Natural killer cell (primary cell): ENCODE data around the gene FIBCD1. TPM values are rescaled to one million over a fixed set of nuclear protein-coding genes. Genes with fewer than 3 reads are reported as not detected.

Experiments
- ATAC-seq, 3 donors: fragments of 150-1000 bp in 2 of 3; fragments of 200-7000 bp in 1 of 3; cut with Tn5 transposase; 1 replicate in 1 of 3; 2 replicates in 2 of 3; pipeline ENCODE4 v1.10.0; 2021; ENCODE audit warnings: mild to moderate bottlenecking in 2 of 3, moderate library complexity in 2 of 3
- DNase-seq, 2 donors: peaks; one replicate each; pipeline versions ENCODE4 v3.0.0 to v3.0.0-alpha.2; 2013 to 2021; ENCODE audit warnings: mixed read lengths in 1 of 2
- H3K27ac ChIP-seq: one replicate; pipeline ENCODE4 v1.5.1; 2013; ENCODE audit warnings: mild to moderate bottlenecking, low read length
- H3K27me3 ChIP-seq: one replicate; pipeline ENCODE4 v1.6.1; 2013; ENCODE audit warnings: low read length; ENCODE audit not compliant: control insufficient read depth, insufficient read depth
- H3K36me3 ChIP-seq: one replicate; pipeline ENCODE4 v1.6.1; 2013; ENCODE audit warnings: low read length; ENCODE audit not compliant: control insufficient read depth, insufficient read depth
- H3K4me1 ChIP-seq: one replicate; pipeline ENCODE4 v1.6.1; 2013; ENCODE audit warnings: low read length; ENCODE audit not compliant: control insufficient read depth, insufficient read depth
- H3K4me3 ChIP-seq: one replicate; pipeline ENCODE4 v1.5.1; 2013; ENCODE audit warnings: low read length
- H3K9me3 ChIP-seq: one replicate; pipeline ENCODE4 v1.6.1; 2013; ENCODE audit warnings: low read length; ENCODE audit not compliant: control insufficient read depth, insufficient read depth
- H3K27ac Mint-ChIP-seq, 2 donors: one replicate each; pipeline ENCODE4 v1.8.0; 2022; ENCODE audit warnings: mild to moderate bottlenecking in 2 of 2, mixed read lengths in 2 of 2, moderate library complexity in 1 of 2
- H3K27me3 Mint-ChIP-seq, 2 donors: one replicate each; pipeline ENCODE4 v1.8.0; 2022; ENCODE audit warnings: low read depth in 2 of 2, mixed read lengths in 2 of 2
- H3K36me3 Mint-ChIP-seq: one replicate; pipeline ENCODE4 v1.8.0; 2022; ENCODE audit warnings: mixed read lengths
- H3K4me1 Mint-ChIP-seq, 2 donors: one replicate each; pipeline ENCODE4 v1.8.0; 2022; ENCODE audit warnings: mixed read lengths in 2 of 2
- H3K4me3 Mint-ChIP-seq: one replicate; pipeline ENCODE4 v1.8.0; 2022; ENCODE audit warnings: mild to moderate bottlenecking, moderate library complexity, mixed read lengths
- H3K9me3 Mint-ChIP-seq, 2 donors: one replicate each; pipeline ENCODE4 v1.8.0; 2022; ENCODE audit warnings: mixed read lengths in 2 of 2
- WGBS: methylation state at CpG from one replicate; pipeline ENCODE4 v1.1.7; 2013; ENCODE audit warnings: missing lambda C conversion rate; ENCODE audit not compliant: insufficient coverage; 5-methylcytosine and 5-hydroxymethylcytosine counted together
- intact Hi-C: fragments of 100-400 bp; cut with micrococcal nuclease; formaldehyde crosslinking; loops from one replicate; pipeline ENCODE4 v1.14.2; 2022
- total RNA-seq, 4 donors: library from RNA; stranded (reverse); fragments of 120-200 nt in 1 of 4; gene quantifications; one replicate each; pipeline versions ENCODE4 v1.2.3 to v1.2.4, GENCODE V29; 2013 to 2022
- TF ChIP-seq, protein P1 (sequence below): fragments of 200-600 bp; IDR thresholded peaks from one replicate; pipeline ENCODE4 v1.8.0; 2022; ENCODE audit warnings: antibody characterized with exemption

FIBCD1 gene
- total RNA-seq, 3 donors from 2014 or later (not counting 1 experiment from before 2014, with no cell fraction given) = not detected

DNA sequence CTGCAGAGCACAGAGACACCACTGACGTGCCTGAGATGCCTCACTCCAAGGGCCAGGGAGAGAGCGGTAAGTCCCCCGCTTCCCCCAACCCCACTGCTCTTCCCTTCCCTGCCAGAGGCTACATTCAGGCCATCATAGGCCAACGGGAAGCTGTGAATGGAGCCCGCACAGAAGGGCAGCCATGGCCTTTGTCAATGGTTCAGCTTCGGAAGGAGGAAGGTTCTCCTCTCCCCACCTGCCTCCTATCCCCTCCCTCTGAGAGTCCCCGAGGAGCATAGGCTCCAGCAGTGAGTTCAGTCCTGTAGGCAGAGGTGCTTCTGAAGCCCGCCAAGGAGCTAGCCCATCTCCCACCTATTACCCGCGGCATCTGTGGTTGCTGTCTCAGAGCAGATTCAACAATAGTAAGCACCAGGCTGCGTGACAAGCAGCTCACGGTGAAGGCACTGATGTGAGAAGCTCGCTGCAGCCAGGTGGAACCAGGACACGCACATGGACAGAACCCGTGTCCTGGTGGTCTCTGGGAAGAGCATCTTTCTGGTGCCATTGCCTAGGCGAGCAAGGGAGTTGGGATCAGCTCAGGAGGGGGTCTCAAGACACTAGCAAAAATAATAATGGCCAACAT lies 58.3 kb downstream of the FIBCD1 start:
- Histone ChIP-seq H3K4me3 (no peak overlapping the region), H3K27me3 (no peaks in the 10 kb centered on the region), H3K9me3 (no peaks in the 10 kb centered on the region), H3K4me1 (no peaks in the 10 kb centered on the region), H3K36me3 (peaks cover 58% of the 10 kb centered on the region), H3K27ac (no peak overlapping the region)
- Mint-ChIP-seq H3K36me3 (no peaks in the 10 kb centered on the region), H3K9me3 (no peaks in the 10 kb centered on the region), H3K27me3 (no peaks in the 10 kb centered on the region), H3K4me3 (no peak overlapping the region), H3K4me1 (no peaks in the 10 kb centered on the region), H3K27ac (no peak overlapping the region)
- ATAC-seq (no peak), DNase-seq (no peak)
- TF ChIP-seq, protein P1, sequence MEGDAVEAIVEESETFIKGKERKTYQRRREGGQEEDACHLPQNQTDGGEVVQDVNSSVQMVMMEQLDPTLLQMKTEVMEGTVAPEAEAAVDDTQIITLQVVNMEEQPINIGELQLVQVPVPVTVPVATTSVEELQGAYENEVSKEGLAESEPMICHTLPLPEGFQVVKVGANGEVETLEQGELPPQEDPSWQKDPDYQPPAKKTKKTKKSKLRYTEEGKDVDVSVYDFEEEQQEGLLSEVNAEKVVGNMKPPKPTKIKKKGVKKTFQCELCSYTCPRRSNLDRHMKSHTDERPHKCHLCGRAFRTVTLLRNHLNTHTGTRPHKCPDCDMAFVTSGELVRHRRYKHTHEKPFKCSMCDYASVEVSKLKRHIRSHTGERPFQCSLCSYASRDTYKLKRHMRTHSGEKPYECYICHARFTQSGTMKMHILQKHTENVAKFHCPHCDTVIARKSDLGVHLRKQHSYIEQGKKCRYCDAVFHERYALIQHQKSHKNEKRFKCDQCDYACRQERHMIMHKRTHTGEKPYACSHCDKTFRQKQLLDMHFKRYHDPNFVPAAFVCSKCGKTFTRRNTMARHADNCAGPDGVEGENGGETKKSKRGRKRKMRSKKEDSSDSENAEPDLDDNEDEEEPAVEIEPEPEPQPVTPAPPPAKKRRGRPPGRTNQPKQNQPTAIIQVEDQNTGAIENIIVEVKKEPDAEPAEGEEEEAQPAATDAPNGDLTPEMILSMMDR = no peak
- 96% methylated on average over 16 of the region's 16 CpGs for WGBS
- intact Hi-C loops = no loop called here

DNA sequence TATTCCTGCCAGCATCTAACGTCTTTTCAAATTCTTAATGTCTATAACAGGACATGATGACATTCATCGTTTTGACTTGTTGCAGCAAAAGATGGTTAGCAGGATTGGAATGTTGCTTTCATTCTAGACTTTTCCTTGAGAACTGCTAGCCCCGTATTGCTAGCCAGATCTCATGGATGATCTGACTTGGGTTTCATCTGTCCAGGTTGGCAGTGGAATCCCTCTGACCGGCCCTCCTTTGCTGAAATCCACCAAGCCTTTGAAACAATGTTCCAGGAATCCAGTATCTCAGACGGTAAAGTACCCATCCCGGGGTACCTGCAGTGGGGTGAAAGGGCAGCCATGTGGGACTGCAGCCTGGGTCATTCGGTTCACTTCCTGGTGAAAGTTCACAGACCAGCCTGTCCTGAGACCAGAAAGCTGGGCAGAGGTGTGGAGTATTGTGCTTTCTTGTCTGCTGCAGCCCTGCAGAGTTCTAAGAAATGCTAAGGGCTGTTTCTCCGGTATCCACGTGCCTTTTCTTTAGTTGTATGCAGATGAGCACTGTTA lies 59.1 kb downstream of the FIBCD1 start:
- H3K27me3 ChIP-seq = no peaks in the 10 kb centered on the region
- Mint-ChIP-seq H3K4me1 (no peaks in the 10 kb centered on the region), H3K27me3 (no peaks in the 10 kb centered on the region), H3K4me3 (no peak overlapping the region), H3K9me3 (no peaks in the 10 kb centered on the region), H3K27ac (no peak overlapping the region), H3K36me3 (no peaks in the 10 kb centered on the region)
- TF ChIP-seq, protein P1 = no peak
- ATAC-seq = no peak
- H3K9me3 ChIP-seq = no peaks in the 10 kb centered on the region
- no peak for DNase-seq
- H3K4me3 ChIP-seq = no peak overlapping the region
- no peak overlapping the region for H3K27ac ChIP-seq
- H3K36me3 ChIP-seq = peaks cover 52% of the 10 kb centered on the region
- intact Hi-C loops = no loop called here
- WGBS = 100% methylated on average over 9 of the region's 9 CpGs
- H3K4me1 ChIP-seq = no peaks in the 10 kb centered on the region

DNA sequence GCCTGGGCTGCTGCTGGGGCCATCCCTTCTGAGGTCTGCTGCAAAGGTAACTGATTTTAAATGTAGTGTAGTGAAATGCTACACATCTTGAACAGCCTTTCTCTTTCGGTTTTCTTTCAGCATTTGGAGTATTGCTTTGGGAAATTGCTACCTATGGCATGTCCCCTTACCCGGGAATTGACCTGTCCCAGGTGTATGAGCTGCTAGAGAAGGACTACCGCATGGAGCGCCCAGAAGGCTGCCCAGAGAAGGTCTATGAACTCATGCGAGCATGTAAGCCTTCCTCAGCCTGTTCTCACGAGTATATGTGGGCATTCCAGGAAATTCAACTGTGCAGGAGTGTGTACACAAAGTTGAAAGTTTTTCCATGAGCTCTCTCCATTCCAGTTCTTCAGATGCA lies 60.8 kb downstream of the FIBCD1 start:
- H3K4me1 ChIP-seq = no peaks in the 10 kb centered on the region
- DNase-seq (no peak), ATAC-seq (no peak)
- peaks cover 11% of the 10 kb centered on the region for H3K36me3 Mint-ChIP-seq
- H3K4me1 Mint-ChIP-seq = no peaks in the 10 kb centered on the region
- no peaks in the 10 kb centered on the region for H3K9me3 Mint-ChIP-seq
- no peak overlapping the region for H3K27ac Mint-ChIP-seq
- H3K27me3 Mint-ChIP-seq = no peaks in the 10 kb centered on the region
- H3K27me3 ChIP-seq = no peaks in the 10 kb centered on the region
- no peak overlapping the region for H3K27ac ChIP-seq
- intact Hi-C loops = no loop called here
- TF ChIP-seq, protein P1 = no peak
- peaks cover 49% of the 10 kb centered on the region for H3K36me3 ChIP-seq
- no peak overlapping the region for H3K4me3 Mint-ChIP-seq
- WGBS = 96% methylated on average over 6 of the region's 6 CpGs
- H3K4me3 ChIP-seq = no peak overlapping the region
- no peaks in the 10 kb centered on the region for H3K9me3 ChIP-seq

DNA sequence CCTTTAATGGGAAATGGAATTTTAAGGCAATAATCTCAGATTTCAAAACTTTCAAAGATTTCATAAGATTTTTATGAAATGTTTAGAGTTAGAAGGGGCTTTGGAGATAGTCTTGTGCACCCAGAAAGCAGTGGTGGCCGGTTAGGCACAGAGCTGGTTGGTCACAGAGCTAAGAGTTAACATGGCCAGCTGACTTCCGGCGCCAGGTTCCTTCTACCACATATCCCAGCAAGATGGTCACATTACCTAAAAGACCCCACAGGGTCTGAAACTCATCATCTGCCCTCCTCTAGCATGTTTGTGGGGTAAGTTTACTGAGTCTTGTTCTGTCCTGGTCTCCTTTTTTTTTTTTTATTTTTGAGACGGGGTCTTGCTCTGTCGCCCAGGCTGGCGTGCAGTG lies 61.7 kb downstream of the FIBCD1 start:
- peaks cover 13% of the 10 kb centered on the region for H3K36me3 Mint-ChIP-seq
- Histone ChIP-seq H3K27me3 (no peaks in the 10 kb centered on the region), H3K4me1 (no peaks in the 10 kb centered on the region), H3K9me3 (no peaks in the 10 kb centered on the region), H3K4me3 (no peak overlapping the region), H3K27ac (no peak overlapping the region), H3K36me3 (peaks cover 59% of the 10 kb centered on the region)
- no peaks in the 10 kb centered on the region for H3K27me3 Mint-ChIP-seq
- ATAC-seq (no peak), DNase-seq (no peak)
- no peaks in the 10 kb centered on the region for H3K4me1 Mint-ChIP-seq
- WGBS = 97% methylated on average over 6 of the region's 6 CpGs
- intact Hi-C loops = no loop called here
- no peak overlapping the region for H3K27ac Mint-ChIP-seq
- H3K4me3 Mint-ChIP-seq = no peak overlapping the region
- TF ChIP-seq, protein P1 = no peak
- H3K9me3 Mint-ChIP-seq = no peaks in the 10 kb centered on the region
